ENCODE results near the gene PIEZO1. TPM values are rescaled to one million over a fixed set of nuclear protein-coding genes. Genes with fewer than 3 reads are reported as not detected.

The PIEZO1 gene
- total RNA-seq, 1 donor from 2014 or later, result 196 TPM

DNA sequence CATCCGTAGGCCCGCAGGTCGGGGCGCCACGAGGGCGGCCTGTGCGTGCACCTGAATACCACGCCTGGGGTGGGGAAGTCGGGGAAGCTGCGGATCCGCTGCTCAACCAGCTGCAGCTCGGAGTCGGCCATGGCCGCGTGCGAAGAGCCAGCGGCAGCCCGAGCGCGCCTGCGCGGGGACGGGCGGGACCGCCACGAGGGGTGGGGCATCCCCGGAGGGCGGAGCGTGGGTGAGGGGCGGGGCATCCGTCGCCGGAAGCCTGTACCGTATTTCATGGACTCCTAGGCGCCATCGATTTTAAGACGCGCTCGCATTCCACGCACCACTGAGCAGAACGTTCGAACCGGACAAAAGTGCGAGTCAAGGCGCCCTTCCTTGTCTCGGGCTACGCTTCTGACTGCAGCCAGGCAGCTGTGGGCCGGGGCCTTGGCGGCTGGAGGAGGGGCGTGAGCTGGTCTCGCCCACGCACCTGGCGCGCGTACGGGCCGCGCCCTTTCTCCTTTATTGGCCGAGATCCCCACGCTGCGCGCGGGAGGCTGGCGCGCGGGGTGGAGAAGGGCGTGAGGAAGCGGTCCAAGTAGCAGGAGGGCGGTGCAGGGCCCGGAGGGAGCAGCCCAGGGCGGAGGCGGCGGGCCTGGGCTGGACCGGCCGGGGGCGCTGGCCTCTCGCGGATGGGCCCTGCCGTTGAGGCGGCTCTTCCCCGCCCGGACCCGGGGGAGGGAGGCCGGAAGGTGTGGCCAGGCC is 26.9 kb upstream of the PIEZO1 start, which contains the start of gene APRT:
APRT (minus strand) TSS at position 160 of the 744 bp plus-strand sequence; CDS start at position 131, 29 bp downstream.
- Histone ChIP-seq H3K4me3 (peak within 1 kb of the TSS; percentile 97), H3K9me3 (no peaks in the 10 kb centered on the region), H3K36me3 (peaks cover 14% of the 10 kb centered on the region), H3K27me3 (no peaks in the 10 kb centered on the region), H3K27ac (peak within 1 kb of the TSS; percentile 96), H3K4me1 (peaks cover 23% of the 10 kb centered on the region)
- TF ChIP-seq, protein P1, sequence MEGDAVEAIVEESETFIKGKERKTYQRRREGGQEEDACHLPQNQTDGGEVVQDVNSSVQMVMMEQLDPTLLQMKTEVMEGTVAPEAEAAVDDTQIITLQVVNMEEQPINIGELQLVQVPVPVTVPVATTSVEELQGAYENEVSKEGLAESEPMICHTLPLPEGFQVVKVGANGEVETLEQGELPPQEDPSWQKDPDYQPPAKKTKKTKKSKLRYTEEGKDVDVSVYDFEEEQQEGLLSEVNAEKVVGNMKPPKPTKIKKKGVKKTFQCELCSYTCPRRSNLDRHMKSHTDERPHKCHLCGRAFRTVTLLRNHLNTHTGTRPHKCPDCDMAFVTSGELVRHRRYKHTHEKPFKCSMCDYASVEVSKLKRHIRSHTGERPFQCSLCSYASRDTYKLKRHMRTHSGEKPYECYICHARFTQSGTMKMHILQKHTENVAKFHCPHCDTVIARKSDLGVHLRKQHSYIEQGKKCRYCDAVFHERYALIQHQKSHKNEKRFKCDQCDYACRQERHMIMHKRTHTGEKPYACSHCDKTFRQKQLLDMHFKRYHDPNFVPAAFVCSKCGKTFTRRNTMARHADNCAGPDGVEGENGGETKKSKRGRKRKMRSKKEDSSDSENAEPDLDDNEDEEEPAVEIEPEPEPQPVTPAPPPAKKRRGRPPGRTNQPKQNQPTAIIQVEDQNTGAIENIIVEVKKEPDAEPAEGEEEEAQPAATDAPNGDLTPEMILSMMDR (IDR thresholded peaks at IDR 0.05), result peak; percentile 37
- DNase-seq, result peak; percentile 98
- ATAC-seq, result peak; percentile 94
- intact Hi-C loops (cut with DNase I), result no loop called here

DNA sequence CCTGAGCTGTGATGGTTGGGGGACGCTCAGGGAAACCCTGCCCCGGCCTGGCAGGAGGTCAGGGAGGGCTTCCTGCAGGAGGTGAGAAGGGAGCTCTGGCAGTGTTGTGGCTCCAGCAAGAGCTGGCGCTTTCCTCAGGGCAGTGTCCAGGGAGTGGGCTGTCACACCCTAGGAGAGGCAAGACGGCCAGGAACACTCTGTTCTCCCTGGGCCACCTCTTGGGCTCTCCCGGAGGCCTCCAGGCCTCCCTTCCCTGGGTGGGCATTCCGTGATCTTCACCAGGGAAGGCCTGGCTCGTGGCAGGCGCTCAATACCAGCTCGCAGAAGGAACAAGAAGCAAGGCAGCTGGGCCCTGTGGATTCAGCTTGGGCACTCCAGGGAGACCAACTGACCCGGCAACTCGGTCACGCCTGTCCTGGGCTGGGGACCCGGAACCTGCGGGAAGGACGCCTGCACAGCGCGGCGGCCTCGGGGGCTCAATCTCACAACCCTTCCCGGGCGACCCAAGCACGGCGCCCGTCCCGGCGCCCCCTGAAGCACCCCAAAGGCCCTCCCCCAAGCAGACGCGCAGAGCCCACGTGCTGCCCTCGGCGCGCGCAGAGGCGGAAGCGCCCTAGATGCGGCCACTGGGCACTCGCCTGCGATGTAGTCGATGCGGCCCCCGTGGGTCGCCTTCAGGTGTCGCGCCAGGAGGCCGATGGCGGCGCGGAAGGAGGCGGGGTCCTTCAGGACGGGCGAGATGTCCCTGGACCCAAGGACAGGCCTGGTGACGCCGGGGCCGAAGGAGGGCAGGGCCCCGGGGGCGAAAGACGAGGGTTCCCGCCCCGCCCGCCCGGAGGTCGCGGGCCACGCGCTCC is 26.1 kb upstream of the PIEZO1 start:
- DNase-seq, result peak; percentile 92
- TF ChIP-seq, protein P1 (IDR thresholded peaks at IDR 0.05), result no peak
- H3K27ac ChIP-seq, result peak overlapping the region; percentile 96
- H3K4me1 ChIP-seq, result peaks cover 23% of the 10 kb centered on the region
- H3K27me3 ChIP-seq, result no peaks in the 10 kb centered on the region
- H3K36me3 ChIP-seq, result peaks cover 14% of the 10 kb centered on the region
- peak; percentile 80 for ATAC-seq
- no peaks in the 10 kb centered on the region for H3K9me3 ChIP-seq
- intact Hi-C loops (cut with DNase I), result no loop called here
- peak overlapping the region; percentile 97 for H3K4me3 ChIP-seq

DNA sequence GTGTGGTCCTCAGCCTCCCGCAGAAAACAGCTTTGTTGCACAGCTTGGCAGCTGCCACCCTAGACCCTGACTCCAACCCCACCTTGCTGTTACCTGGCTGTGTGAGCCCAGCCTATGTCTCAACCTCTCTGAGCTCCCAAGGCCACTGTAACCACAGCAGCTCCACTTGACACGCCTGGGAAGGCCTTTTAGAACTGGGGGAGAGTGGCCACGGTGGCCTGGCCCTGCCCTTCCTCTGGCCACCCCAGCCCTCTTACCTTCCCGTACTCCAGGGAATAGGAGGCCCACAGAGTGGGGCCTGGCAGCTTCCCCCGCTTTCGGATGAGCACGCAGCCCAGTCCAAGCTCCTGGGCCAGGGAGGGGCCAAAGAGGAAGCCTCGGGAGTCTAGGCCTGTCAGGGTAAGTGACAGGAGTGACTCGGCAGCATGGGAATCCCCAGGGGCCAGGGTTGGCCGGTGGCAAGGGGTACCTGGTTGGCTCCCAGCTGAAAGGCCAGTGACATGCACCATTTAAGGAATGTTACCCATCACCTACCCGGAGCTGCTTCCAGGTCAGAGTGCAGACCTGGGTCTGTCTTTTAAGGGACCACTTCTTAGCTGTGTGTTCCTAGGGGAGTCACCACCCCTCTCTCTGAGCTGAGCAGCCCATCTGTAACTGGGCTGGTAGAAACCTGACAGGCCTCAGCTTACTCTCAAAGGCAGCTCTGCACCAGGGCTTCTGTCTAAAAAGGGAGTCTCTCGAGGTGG is 25.3 kb upstream of the PIEZO1 start:
- no peaks in the 10 kb centered on the region for H3K27me3 ChIP-seq
- TF ChIP-seq, protein P1 (IDR thresholded peaks at IDR 0.05), result no peak
- H3K9me3 ChIP-seq, result no peaks in the 10 kb centered on the region
- intact Hi-C loops (cut with DNase I), result no loop called here
- peaks cover 23% of the 10 kb centered on the region for H3K4me1 ChIP-seq
- H3K27ac ChIP-seq, result peak overlapping the region; percentile 96
- H3K4me3 ChIP-seq, result peak overlapping the region; percentile 97
- ATAC-seq (no peak), DNase-seq (peak; percentile 63)
- H3K36me3 ChIP-seq, result peaks cover 14% of the 10 kb centered on the region

DNA sequence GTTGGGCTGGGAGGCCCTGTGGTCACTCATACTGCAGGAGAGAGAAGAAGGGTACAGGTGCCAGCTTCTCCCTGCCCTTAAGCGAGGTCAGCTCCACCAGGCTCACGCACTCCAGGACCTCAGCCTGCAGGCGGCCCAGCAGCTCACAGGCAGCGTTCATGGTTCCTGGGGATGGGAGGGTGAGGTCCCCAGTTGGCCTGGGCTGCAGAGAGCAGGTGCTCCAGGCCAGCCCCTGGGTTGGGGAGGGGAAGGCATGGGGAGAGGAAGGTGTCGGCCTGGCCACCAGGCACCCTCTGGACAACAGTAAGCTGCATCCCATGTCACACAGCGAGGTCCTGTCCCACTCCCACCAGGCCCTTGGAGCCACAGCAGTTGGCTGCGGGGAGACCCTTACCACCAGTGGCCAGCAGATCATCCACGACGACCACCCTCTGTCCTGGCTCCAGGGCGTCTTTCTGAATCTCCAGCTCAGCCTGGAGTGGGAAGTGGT is 24.7 kb upstream of the PIEZO1 start:
- no peak overlapping the region for H3K27ac ChIP-seq
- H3K27me3 ChIP-seq, result no peaks in the 10 kb centered on the region
- no peaks in the 10 kb centered on the region for H3K9me3 ChIP-seq
- peaks cover 23% of the 10 kb centered on the region for H3K4me1 ChIP-seq
- DNase-seq (peak; percentile 58), ATAC-seq (no peak)
- H3K36me3 ChIP-seq, result peaks cover 14% of the 10 kb centered on the region
- intact Hi-C loops (cut with DNase I), result no loop called here
- TF ChIP-seq, protein P1 (IDR thresholded peaks at IDR 0.05), result no peak
- H3K4me3 ChIP-seq, result no peak overlapping the region

DNA sequence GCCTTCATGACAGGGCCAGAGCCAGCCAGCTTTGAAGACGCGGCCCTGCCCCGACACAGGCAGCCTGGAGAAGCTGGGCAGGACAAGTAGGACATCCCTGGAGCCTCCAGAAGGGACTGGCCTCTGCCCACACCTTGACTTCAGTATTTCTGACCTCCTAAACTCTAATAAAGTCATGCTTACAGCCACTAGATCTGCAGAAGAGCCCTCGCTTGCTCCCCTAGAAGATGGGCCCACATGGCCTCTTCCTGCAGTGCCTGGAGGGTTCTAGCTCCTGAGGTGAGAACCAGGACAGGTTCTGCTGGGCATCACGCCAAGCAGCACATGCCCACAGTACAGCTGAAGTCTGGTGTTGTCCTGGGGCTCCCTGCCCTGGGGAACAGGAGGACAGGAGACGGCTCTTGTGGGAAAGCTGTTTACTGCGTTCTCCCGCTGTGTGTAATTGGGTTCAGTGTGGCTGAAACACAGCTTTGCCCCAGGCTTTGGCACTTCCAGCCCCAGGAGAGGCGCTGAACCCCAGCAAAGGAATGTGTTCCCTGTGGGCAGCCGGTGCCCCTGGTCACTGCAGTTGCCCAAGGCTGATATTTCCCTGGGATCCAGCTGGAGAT is 24.2 kb upstream of the PIEZO1 start:
- no peak overlapping the region for H3K27ac ChIP-seq
- intact Hi-C loops (cut with DNase I), result no loop called here
- H3K4me1 ChIP-seq, result peaks cover 27% of the 10 kb centered on the region

More for the DNA sequence above, 24.2 kb upstream of the PIEZO1 start:
- H3K4me3 ChIP-seq, result no peak overlapping the region
- no peak for ATAC-seq
- no peaks in the 10 kb centered on the region for H3K9me3 ChIP-seq
- H3K36me3 ChIP-seq, result peaks cover 14% of the 10 kb centered on the region
- DNase-seq, result peak; percentile 56
- TF ChIP-seq, protein P1 (IDR thresholded peaks at IDR 0.05), result no peak
- H3K27me3 ChIP-seq, result no peaks in the 10 kb centered on the region
